Astrocyte of the cerebellum (primary cell): ENCODE data around the gene MYO16.

ENCODE experiments used
- DNase-seq: peaks from one replicate; pipeline ENCODE4 v3.0.0-alpha.2; 2011; ENCODE audit warnings: low read depth
- H3K4me3 ChIP-seq: 2 replicates; pipeline ENCODE4 v1.5.1; 2011; ENCODE audit warnings: mild to moderate bottlenecking, low read depth, low read length, moderate library complexity
- CTCF ChIP-seq: IDR thresholded peaks from 2 replicates; pipeline ENCODE4 v1.5.1; 2012; ENCODE audit warnings: low read length, low read depth, moderate library complexity, mild to moderate bottlenecking; ENCODE audit errors: missing control alignments
- in situ Hi-C: cut with HindIII; loops from 2 replicates; pipeline ENCODE4 v1.10.0; 2017; ENCODE audit warnings: low sequenced_read_pairs

The MYO16 gene

DNA sequence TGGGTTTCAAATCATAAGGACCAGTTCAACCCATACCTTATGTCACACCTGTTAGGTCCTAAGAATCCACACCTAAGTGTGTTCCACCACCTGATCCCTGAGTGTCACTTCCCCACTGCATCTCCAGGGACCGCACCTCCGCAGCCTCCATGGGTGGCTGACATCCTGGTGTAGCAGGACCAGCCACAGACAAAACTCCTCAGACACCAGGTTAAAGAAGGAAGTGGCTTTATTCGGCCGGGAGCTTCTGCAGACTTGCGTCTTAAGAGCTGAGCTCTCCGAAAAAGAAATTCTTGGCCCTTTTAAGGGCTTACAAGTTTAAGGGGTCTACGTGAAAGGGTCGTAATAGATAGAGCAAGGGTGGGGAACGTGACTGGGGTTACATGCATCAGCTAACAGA, 509.9 kb downstream of the MYO16 start:
- in situ Hi-C loops: no loop called here
- no peak for TF ChIP-seq CTCF

GRCh38 chr13:109140054-109140453, 510.6 kb downstream of the MYO16 start:
- in situ Hi-C loops: no loop called here

More for the DNA sequence above, 509.9 kb downstream of the MYO16 start:
- DNase-seq: no peak
- no peak overlapping the region for H3K4me3 ChIP-seq

GRCh38 chr13:109140479-109141349, 511.3 kb downstream of the MYO16 start:
- in situ Hi-C loops: no loop called here
- TF ChIP-seq CTCF: no peak
- no peak overlapping the region for H3K4me3 ChIP-seq
- DNase-seq: no peak

More at GRCh38 chr13:109140054-109140453, 510.6 kb downstream of the MYO16 start:
- no peak overlapping the region for H3K4me3 ChIP-seq
- no peak for TF ChIP-seq CTCF
- no peak for DNase-seq

GRCh38 chr13:109141706-109142105, 512.3 kb downstream of the MYO16 start:
- no peak for DNase-seq
- H3K4me3 ChIP-seq: no peak overlapping the region
- in situ Hi-C loops: no loop called here
- no peak for TF ChIP-seq CTCF

- no peak for TF ChIP-seq CTCF
- DNase-seq: no peak
- no peak overlapping the region for H3K4me3 ChIP-seq
- in situ Hi-C loops: no loop called here
Measured at GRCh38 chr13:109144693-109145437, 515.5 kb downstream of the MYO16 start.

- no peak overlapping the region for H3K4me3 ChIP-seq
- in situ Hi-C loops: no loop called here
- peak; percentile 70 for DNase-seq
- TF ChIP-seq CTCF: peak; percentile 93
Measured at GRCh38 chr13:109145631-109146030, 516.2 kb downstream of the MYO16 start.
